Activated T-cell treated with anti-CD3 and anti-CD28 coated beads, Interleukin-2, amount 50 U/mL, for 24 hours (primary cell): ENCODE data around the gene SMIM32.

Experiments
- DNase-seq: peaks from one replicate; pipeline ENCODE4 v3.0.0-alpha.2; 2020
- H3K27ac Mint-ChIP-seq: 2 replicates; pipeline ENCODE4 v1.8.0; 2020; ENCODE audit warnings: mild to moderate bottlenecking, mixed read lengths
- H3K27me3 Mint-ChIP-seq: 2 replicates; pipeline ENCODE4 v1.8.0; 2020; ENCODE audit warnings: mixed read lengths
- H3K36me3 Mint-ChIP-seq: 2 replicates; pipeline ENCODE4 v1.8.0; 2020; ENCODE audit warnings: low read depth, mixed read lengths
- H3K4me1 Mint-ChIP-seq: 2 replicates; pipeline ENCODE4 v1.8.0; 2020; ENCODE audit warnings: low read depth, mixed read lengths
- H3K4me3 Mint-ChIP-seq: 2 replicates; pipeline ENCODE4 v1.8.0; 2020; ENCODE audit warnings: mild to moderate bottlenecking, moderate library complexity, mixed read lengths
- H3K9me3 Mint-ChIP-seq: 2 replicates; pipeline ENCODE4 v1.8.0; 2020; ENCODE audit warnings: mixed read lengths

The SMIM32 gene

GRCh38 chr5:136192526-136193321 lies at the start of gene SMIM32:
Gene SMIM32 (minus strand): TSS chr5:136193162. CDS start chr5:136192524, 638 bp downstream.
- H3K4me3 Mint-ChIP-seq, result no peak within 1 kb of the TSS
- peaks cover 70% of the 10 kb centered on the region for H3K27me3 Mint-ChIP-seq
- H3K9me3 Mint-ChIP-seq, result no peaks in the 10 kb centered on the region
- H3K4me1 Mint-ChIP-seq, result no peaks in the 10 kb centered on the region
- no peak within 1 kb of the TSS for H3K27ac Mint-ChIP-seq
- no peaks in the 10 kb centered on the region for H3K36me3 Mint-ChIP-seq
- no peak for DNase-seq

GRCh38 chr5:136242611-136243010 lies 49.6 kb upstream of the SMIM32 start:
- Mint-ChIP-seq H3K4me3 (no peak overlapping the region), H3K9me3 (no peaks in the 10 kb centered on the region), H3K4me1 (no peaks in the 10 kb centered on the region), H3K27me3 (peaks cover 13% of the 10 kb centered on the region), H3K27ac (no peak overlapping the region), H3K36me3 (no peaks in the 10 kb centered on the region)
- no peak for DNase-seq

- Mint-ChIP-seq H3K9me3 (no peaks in the 10 kb centered on the region), H3K27ac (no peak overlapping the region), H3K27me3 (peaks cover 9% of the 10 kb centered on the region), H3K36me3 (no peaks in the 10 kb centered on the region), H3K4me3 (no peak overlapping the region), H3K4me1 (no peaks in the 10 kb centered on the region)
- no peak for DNase-seq
Observed at GRCh38 chr5:136242136-136242535, 49.2 kb upstream of the SMIM32 start.

- DNase-seq, result no peak
- Mint-ChIP-seq H3K27ac (no peak overlapping the region), H3K9me3 (no peaks in the 10 kb centered on the region), H3K36me3 (no peaks in the 10 kb centered on the region), H3K4me3 (no peak overlapping the region), H3K4me1 (no peaks in the 10 kb centered on the region), H3K27me3 (peaks cover 9% of the 10 kb centered on the region)
Observed at GRCh38 chr5:136240894-136241293, 47.9 kb upstream of the SMIM32 start.

GRCh38 chr5:136236479-136237083 lies 43.6 kb upstream of the SMIM32 start:
- H3K4me3 Mint-ChIP-seq, result no peak overlapping the region
- H3K27ac Mint-ChIP-seq, result no peak overlapping the region
- no peaks in the 10 kb centered on the region for H3K4me1 Mint-ChIP-seq
- peaks cover 9% of the 10 kb centered on the region for H3K27me3 Mint-ChIP-seq
- H3K36me3 Mint-ChIP-seq, result no peaks in the 10 kb centered on the region
- no peaks in the 10 kb centered on the region for H3K9me3 Mint-ChIP-seq
- DNase-seq, result no peak

DNA sequence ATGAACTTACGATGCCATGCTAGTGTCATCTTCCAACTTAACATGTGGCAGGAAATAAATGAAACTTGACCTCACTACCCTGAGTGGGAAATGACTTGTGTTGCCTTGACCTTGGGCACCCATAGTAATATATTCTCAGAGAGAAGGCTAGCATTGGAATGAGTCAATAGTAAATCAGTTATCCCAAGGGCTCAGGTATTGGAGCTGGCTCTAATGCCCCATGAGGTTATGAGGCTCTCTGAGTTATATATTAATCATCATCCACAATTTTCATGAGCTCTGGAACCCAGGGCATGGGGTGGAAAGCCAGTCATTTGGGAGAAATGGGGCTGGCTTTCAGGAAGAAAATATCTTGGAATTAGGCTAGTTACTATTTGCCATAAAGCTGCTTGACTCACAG lies 42.4 kb upstream of the SMIM32 start:
- no peak for DNase-seq
- no peak overlapping the region for H3K4me3 Mint-ChIP-seq
- H3K27ac Mint-ChIP-seq, result no peak overlapping the region
- H3K27me3 Mint-ChIP-seq, result peaks cover 9% of the 10 kb centered on the region
- no peaks in the 10 kb centered on the region for H3K4me1 Mint-ChIP-seq
- H3K36me3 Mint-ChIP-seq, result no peaks in the 10 kb centered on the region
- H3K9me3 Mint-ChIP-seq, result no peaks in the 10 kb centered on the region

GRCh38 chr5:136232316-136232715 lies 39.4 kb upstream of the SMIM32 start:
- no peaks in the 10 kb centered on the region for H3K4me1 Mint-ChIP-seq
- H3K4me3 Mint-ChIP-seq, result no peak overlapping the region
- no peaks in the 10 kb centered on the region for H3K36me3 Mint-ChIP-seq
- H3K27ac Mint-ChIP-seq, result no peak overlapping the region
- no peak for DNase-seq
- no peaks in the 10 kb centered on the region for H3K9me3 Mint-ChIP-seq
- H3K27me3 Mint-ChIP-seq, result peaks cover 18% of the 10 kb centered on the region

GRCh38 chr5:136230176-136230575 lies 37.2 kb upstream of the SMIM32 start:
- Mint-ChIP-seq H3K27ac (no peak overlapping the region), H3K4me1 (no peaks in the 10 kb centered on the region), H3K9me3 (no peaks in the 10 kb centered on the region), H3K36me3 (no peaks in the 10 kb centered on the region), H3K27me3 (peaks cover 22% of the 10 kb centered on the region), H3K4me3 (no peak overlapping the region)
- no peak for DNase-seq

GRCh38 chr5:136228136-136228757 lies 35.3 kb upstream of the SMIM32 start:
- no peak overlapping the region for H3K27ac Mint-ChIP-seq
- DNase-seq, result no peak
- no peaks in the 10 kb centered on the region for H3K9me3 Mint-ChIP-seq
- H3K36me3 Mint-ChIP-seq, result no peaks in the 10 kb centered on the region
- no peaks in the 10 kb centered on the region for H3K4me1 Mint-ChIP-seq
- no peak overlapping the region for H3K4me3 Mint-ChIP-seq
- peaks cover 35% of the 10 kb centered on the region for H3K27me3 Mint-ChIP-seq

DNA sequence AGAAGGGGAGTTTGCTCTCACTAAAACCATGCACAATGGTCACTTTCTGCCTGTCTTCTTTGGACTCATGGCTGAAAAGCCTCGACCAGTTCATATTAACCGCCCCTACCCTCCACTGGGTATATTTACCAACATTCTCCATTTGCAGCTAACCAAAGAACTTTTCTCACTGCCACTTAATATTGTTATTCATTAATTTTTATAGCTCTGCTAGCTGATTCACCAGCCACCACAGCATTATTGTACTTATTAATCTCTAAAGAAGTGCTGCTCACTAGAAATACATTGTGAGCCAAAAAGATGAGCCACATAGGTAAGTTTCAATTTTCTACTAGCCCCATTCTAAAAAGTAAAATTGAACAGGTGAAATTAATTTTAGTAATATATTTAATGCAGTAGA lies 33.4 kb upstream of the SMIM32 start:
- H3K36me3 Mint-ChIP-seq, result no peaks in the 10 kb centered on the region
- no peaks in the 10 kb centered on the region for H3K4me1 Mint-ChIP-seq
- no peak for DNase-seq
- peaks cover 4% of the 10 kb centered on the region for H3K9me3 Mint-ChIP-seq
- H3K27me3 Mint-ChIP-seq, result peaks cover 39% of the 10 kb centered on the region
- H3K4me3 Mint-ChIP-seq, result no peak overlapping the region
- H3K27ac Mint-ChIP-seq, result no peak overlapping the region

DNA sequence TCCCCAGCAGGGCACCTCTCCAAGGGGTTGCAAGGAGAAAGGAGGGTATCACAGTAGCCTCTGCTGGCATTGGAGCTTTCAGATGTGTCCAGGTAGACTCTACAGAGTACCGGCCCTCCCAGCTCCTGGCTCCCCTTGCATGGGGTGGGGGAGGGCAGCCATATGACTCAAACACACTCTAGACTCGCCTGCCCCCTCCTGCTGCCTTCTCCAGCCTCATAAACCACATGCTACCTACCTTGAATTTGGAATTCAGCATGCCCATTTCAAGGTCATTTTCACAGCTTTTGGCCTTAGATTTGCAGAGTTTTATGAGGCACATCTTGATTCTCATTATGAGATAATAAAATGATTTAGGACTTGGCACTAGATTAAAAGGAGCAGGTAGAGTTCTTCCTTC lies 32.8 kb upstream of the SMIM32 start:
- Mint-ChIP-seq H3K4me3 (no peak overlapping the region), H3K27me3 (peaks cover 39% of the 10 kb centered on the region), H3K9me3 (peaks cover 8% of the 10 kb centered on the region), H3K36me3 (no peaks in the 10 kb centered on the region), H3K27ac (no peak overlapping the region), H3K4me1 (no peaks in the 10 kb centered on the region)
- no peak for DNase-seq

DNA sequence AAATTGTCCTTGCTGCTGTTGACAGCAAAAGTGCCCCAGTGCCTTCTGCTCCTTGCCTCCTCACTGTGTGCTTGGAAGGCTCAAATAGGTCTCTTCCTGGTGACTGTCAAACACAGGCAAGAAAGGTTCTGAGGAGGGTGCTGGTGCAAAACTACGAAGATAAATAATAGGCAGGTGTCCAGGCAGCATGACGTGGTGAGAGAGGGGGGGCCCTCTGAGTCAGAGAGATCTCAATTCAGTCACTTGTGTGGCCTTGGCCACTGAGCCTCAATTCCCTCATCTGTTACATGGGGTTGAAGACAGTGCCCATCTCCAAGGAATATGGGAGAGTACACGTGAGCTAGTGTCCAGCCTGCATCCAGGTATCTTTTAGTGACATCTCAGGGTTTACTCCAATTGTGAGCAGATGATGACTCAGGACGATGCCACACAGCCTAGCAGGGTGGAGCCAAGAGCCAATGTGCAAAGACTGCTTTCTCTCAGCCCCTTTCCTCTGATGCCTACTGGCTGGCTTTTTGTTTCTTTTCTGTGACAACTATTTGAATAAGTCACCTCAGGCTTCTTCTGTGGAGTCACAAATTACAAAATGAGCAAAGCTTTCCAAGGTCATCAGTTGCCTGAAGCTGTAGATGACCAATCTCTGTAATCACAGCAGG lies 29.7 kb upstream of the SMIM32 start:
- H3K9me3 Mint-ChIP-seq, result peaks cover 18% of the 10 kb centered on the region
- no peaks in the 10 kb centered on the region for H3K36me3 Mint-ChIP-seq
- peaks cover 26% of the 10 kb centered on the region for H3K27me3 Mint-ChIP-seq
- H3K4me3 Mint-ChIP-seq, result no peak overlapping the region
- H3K4me1 Mint-ChIP-seq, result no peaks in the 10 kb centered on the region
- no peak for DNase-seq
- H3K27ac Mint-ChIP-seq, result no peak overlapping the region

DNA sequence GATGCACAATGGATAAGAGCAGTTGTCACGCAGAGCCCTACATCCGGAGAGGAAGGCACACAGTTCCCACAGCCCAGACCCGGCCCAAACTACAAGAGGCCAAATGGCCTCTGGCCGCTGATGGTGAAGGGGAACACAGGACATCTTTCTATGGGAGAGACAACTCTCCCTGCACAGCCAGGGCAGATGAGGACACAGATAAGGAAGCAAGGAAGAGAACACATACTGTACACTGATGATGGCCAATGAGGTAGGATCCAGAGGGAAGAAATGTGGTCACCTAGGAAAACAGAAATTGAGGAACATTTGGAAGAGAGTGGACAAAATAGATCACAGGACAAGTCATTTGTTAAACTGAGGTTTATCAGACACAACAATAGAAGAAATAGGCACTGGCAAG lies 28.4 kb upstream of the SMIM32 start:
- no peaks in the 10 kb centered on the region for H3K36me3 Mint-ChIP-seq
- no peak overlapping the region for H3K27ac Mint-ChIP-seq
- H3K4me1 Mint-ChIP-seq, result no peaks in the 10 kb centered on the region
- DNase-seq, result no peak
- H3K4me3 Mint-ChIP-seq, result no peak overlapping the region
- peaks cover 18% of the 10 kb centered on the region for H3K9me3 Mint-ChIP-seq
- peaks cover 30% of the 10 kb centered on the region for H3K27me3 Mint-ChIP-seq

- Mint-ChIP-seq H3K36me3 (no peaks in the 10 kb centered on the region), H3K4me3 (no peak overlapping the region), H3K27me3 (peaks cover 41% of the 10 kb centered on the region), H3K9me3 (peaks cover 12% of the 10 kb centered on the region), H3K4me1 (no peaks in the 10 kb centered on the region), H3K27ac (no peak overlapping the region)
- DNase-seq, result no peak
Observed at GRCh38 chr5:136216230-136216629, 23.3 kb upstream of the SMIM32 start.

GRCh38 chr5:136215812-136216211 lies 22.9 kb upstream of the SMIM32 start:
- peaks cover 10% of the 10 kb centered on the region for H3K9me3 Mint-ChIP-seq
- H3K27me3 Mint-ChIP-seq, result peaks cover 44% of the 10 kb centered on the region
- H3K27ac Mint-ChIP-seq, result no peak overlapping the region
- no peak for DNase-seq
- no peaks in the 10 kb centered on the region for H3K4me1 Mint-ChIP-seq
- no peaks in the 10 kb centered on the region for H3K36me3 Mint-ChIP-seq
- no peak overlapping the region for H3K4me3 Mint-ChIP-seq
